ENCODE measurements around the gene MTERF2.

DNA sequence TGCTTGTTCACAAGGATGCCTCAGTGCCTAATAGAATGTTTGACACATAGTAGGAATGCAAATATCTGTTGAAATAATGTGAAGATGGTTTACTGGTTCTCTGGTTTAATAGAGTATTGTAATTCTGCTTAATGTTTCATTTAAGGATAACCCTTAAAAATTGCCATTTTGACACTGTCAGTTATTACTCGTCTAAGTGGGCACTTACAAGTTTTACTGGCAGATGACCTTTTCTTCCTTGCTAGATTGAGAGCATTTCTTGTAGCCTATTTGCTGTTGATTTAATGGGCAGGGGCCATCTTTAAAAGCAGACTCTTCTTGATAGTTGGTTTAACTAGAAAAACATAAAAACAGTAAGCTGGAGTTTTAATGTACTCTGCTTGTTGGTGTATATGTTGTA, 29.4 kb downstream of the MTERF2 start:
- no peak for TF ChIP-seq CTCF (IDR thresholded peaks at IDR 0.05; ENCODE audit: extremely low read depth in 1 of 2, insufficient read depth in 1 of 2, low read depth in 1 of 2, low read length in 2 of 2)
- TF ChIP-seq JUN (IDR thresholded peaks at IDR 0.05; ENCODE audit: borderline replicate concordance, insufficient read depth, insufficient read length, low read depth): no peak
- no peak for TF ChIP-seq POLR2AphosphoS5 (IDR thresholded peaks at IDR 0.05; ENCODE audit: insufficient read depth, low read depth, low read length)
- TF ChIP-seq EZH2 (IDR thresholded peaks at IDR 0.05; ENCODE audit: borderline replicate concordance, low read depth, low read length, severe bottlenecking): no peak
- TF ChIP-seq, protein P1, sequence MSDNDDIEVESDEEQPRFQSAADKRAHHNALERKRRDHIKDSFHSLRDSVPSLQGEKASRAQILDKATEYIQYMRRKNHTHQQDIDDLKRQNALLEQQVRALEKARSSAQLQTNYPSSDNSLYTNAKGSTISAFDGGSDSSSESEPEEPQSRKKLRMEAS (IDR thresholded peaks at IDR 0.05; ENCODE audit: insufficient read depth, insufficient read length): no peak
- TF ChIP-seq POLR2A (IDR thresholded peaks at IDR 0.05; ENCODE audit: low read depth, low read length): no peak
- TF ChIP-seq MYC (IDR thresholded peaks at IDR 0.05; ENCODE audit: low read depth, low read length): no peak
- TF ChIP-seq GATA2 (IDR thresholded peaks at IDR 0.05; ENCODE audit: insufficient read depth, insufficient read length, low read depth, low read length): no peak
